GM18499 (cell line): ENCODE results near the gene PRICKLE4.
"Not testable (repeated sequence)": the region's sequence is repeated elsewhere in the genome, so short reads cannot be mapped to it uniquely, and the experiment has no call there.

Experiments used
- ATAC-seq: cut with Tn5 transposase; IDR thresholded peaks from one replicate; pipeline ENCODE4 v1.9.1; 2021; ENCODE audit warnings: moderate number of reproducible peaks; ENCODE audit not compliant: insufficient read depth, unreplicated experiment

Gene PRICKLE4

GRCh38 chr6:41744236-41744787, 36.3 kb upstream of the PRICKLE4 start:
- no peak for ATAC-seq

- no peak for ATAC-seq
Observed at GRCh38 chr6:41746107-41746506, 34.5 kb upstream of the PRICKLE4 start.

GRCh38 chr6:41747256-41748101, 33.1 kb upstream of the PRICKLE4 start, which contains the start of gene PGC:
PGC (minus strand) TSS chr6:41747397; CDS start chr6:41747334, 63 bp downstream.
- no peak for ATAC-seq

- no peak for ATAC-seq
Observed at GRCh38 chr6:41748102-41748477, 32.5 kb upstream of the PRICKLE4 start.

- no peak for ATAC-seq
Observed at GRCh38 chr6:41748542-41748941, 32.0 kb upstream of the PRICKLE4 start.

- ATAC-seq: no peak
Observed at GRCh38 chr6:41750374-41750773, 30.2 kb upstream of the PRICKLE4 start.

- ATAC-seq: no peak
Observed at GRCh38 chr6:41755895-41756294, 24.7 kb upstream of the PRICKLE4 start.

- no peak for ATAC-seq
Observed at GRCh38 chr6:41756354-41756753, 24.2 kb upstream of the PRICKLE4 start.

GRCh38 chr6:41757271-41757670, 23.3 kb upstream of the PRICKLE4 start:
- no peak for ATAC-seq

- no peak for ATAC-seq
Observed at GRCh38 chr6:41757931-41758640, 22.5 kb upstream of the PRICKLE4 start.

GRCh38 chr6:41758641-41759035, 21.9 kb upstream of the PRICKLE4 start:
- no peak for ATAC-seq

GRCh38 chr6:41759106-41759904, 21.3 kb upstream of the PRICKLE4 start:
- ATAC-seq: no peak

- ATAC-seq: no peak
Observed at GRCh38 chr6:41759905-41760579, 20.5 kb upstream of the PRICKLE4 start.

- ATAC-seq: no peak
Observed at GRCh38 chr6:41763470-41763869, 17.1 kb upstream of the PRICKLE4 start.

- ATAC-seq: not testable (repeated sequence)
Observed at GRCh38 chr6:41766043-41766664, 14.4 kb upstream of the PRICKLE4 start.

GRCh38 chr6:41767112-41767833, 13.3 kb upstream of the PRICKLE4 start:
- ATAC-seq: no peak

- no peak for ATAC-seq
Observed at GRCh38 chr6:41768545-41769308, 11.9 kb upstream of the PRICKLE4 start.

- no peak for ATAC-seq
Observed at GRCh38 chr6:41769376-41769775, 11.2 kb upstream of the PRICKLE4 start.
